HG02870 (cell line): ENCODE measurements around the gene AFF1.
A peak's percentile ranks its signal among the peaks of the same experiment; 100 is the strongest.
"Not testable (repeated sequence)": the region's sequence is repeated elsewhere in the genome, so short reads cannot be mapped to it uniquely, and the experiment has no call there.

Source experiments
- ATAC-seq: cut with Tn5 transposase; IDR thresholded peaks from one replicate; pipeline ENCODE4 v1.9.1; 2021; ENCODE audit warnings: mild to moderate bottlenecking, moderate library complexity; ENCODE audit not compliant: unreplicated experiment

AFF1 gene

DNA sequence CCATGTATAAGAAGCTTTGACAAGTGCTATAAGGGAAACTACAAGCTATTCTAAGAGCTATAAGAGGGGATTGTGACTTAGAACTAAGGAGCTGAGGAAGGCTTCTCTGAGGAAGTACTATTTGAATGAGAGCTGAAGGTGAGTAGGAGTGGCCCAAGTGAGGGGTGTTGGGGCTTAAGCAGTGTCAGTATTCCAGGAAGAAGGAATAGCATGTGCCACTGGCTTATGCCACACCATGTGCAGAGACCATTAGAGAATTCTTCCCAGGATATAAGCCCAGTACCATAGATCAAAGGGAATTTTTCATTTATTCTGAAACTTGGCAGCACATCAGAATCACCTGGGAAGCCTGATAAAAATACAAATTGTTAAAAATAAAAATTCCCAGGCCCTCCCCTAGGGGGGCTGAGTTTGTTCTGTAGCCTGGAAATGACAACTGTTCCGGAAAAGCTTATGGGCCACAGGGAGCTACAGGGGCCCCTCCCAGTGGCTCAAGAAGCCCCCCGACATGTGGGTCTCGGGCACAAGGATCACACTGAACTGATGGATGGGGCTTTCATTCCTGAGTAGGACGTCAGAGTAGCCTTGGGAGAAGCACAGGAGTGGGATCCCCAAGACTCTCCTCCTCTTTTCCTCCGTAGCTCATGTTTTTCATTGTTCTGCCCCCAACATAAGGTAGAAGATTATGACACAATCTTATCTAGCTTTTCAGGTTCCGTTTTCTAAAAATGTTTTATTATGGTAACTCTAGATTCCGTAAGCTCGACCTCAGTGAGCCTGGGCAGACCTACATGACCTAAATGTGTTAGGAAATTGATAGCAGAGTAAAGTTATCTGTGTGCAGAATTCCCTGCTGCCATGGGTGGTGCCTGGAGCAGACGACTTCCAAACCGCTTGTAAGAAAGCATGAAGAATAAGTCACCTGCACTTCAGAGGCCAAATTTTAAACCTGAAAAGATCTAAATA is 119.3 kb downstream of the AFF1 start:
- no peak for ATAC-seq

GRCh38 chr4:87054900-87055299 is 120.1 kb downstream of the AFF1 start:
- ATAC-seq: no peak

DNA sequence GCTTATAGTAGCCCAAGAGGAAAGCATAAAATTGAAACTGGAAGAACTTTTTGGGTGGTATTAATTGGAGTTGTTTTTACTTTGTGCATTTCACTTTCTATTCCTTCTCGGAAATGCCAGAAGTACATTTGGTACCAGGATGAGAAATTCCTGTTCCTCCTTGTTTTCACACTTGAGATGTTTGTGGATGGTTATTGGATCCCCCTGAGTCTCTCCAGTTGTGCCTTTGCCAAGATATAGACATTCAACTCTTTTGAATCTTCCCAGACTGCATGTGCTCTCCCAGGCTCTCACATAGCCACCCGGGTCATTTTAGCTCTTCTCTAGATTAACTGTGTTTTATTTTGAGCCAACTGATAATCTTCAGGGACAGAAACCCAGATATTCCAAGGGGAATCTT is 120.5 kb downstream of the AFF1 start:
- ATAC-seq: no peak

- ATAC-seq: no peak
Observed at GRCh38 chr4:87056881-87057280, 122.1 kb downstream of the AFF1 start.

GRCh38 chr4:87057835-87058355 is 123.1 kb downstream of the AFF1 start:
- no peak for ATAC-seq

- peak; percentile 72 for ATAC-seq
Observed at GRCh38 chr4:87058356-87059073, 123.7 kb downstream of the AFF1 start.

GRCh38 chr4:87060957-87061356 is 126.1 kb downstream of the AFF1 start:
- peak; percentile 39 for ATAC-seq

GRCh38 chr4:87065021-87065420 is 130.2 kb downstream of the AFF1 start:
- ATAC-seq: no peak

DNA sequence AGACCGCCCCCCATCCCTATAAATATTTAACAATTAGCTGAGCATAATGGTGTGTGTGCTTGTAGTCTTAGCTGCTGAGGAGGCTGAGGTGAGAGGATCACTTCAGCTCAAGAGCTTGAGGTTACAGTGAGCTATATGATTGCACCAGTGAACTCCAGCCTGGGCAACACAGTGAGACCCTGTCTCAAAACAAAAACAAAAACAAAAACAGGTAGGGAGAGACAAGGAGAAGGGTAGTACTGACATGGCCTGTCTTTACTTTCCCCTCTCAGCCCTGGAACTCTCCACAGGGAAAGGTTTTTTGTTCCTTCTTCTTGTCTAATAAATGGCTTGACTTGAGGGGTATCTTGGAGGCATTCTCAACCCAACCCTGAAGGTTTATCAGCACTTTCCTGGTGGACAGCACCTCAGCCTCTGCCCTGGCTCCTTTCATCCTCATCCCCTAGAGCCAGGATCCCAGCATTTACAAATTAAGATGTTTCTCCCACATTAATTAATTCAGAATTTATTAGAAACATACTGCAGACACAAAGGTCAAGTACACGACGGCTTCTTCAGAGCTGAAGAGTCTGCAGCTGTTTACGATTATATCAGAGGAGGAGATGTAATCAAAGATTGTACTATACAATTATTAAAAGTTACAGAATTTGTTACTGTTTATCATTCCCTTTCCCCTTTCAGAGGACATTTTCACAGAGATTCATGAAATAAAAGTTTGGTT is 131.8 kb downstream of the AFF1 start:
- no peak for ATAC-seq

DNA sequence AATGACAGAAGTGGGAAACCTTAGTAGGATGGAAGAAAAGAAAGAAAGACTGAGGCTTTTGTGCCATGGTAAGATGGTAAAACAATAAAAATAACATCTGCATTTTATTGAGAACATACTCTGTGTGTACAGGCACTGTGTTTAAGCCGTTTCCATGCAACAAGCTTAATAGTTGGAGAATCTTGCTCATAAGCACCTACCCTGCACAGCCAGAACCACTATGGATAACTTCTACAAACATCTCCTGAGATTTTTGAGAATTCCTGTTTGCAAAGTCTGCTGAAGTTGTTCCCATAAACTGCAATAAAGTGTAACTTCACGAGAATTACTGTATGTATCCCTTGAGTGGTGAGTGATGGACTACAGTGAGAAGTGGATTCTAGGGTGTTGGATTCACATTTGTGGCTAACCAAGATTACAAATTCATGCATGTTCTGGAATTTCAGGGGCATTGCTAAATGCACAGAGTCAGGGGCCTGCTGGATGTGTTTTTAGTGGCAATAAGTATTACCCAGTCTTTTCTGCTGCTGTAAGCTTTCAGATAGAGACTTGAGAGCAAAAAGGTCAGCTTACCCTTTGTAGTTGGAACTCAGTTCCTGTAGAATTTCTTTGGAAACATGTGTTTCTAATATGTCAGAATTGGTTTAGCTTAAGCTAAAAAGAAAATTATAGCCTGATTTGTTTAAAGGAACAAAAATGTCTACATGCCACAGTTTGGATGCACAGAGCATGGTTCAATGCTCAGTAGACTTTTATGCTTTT is 132.5 kb downstream of the AFF1 start:
- ATAC-seq: no peak

- no peak for ATAC-seq
Observed at GRCh38 chr4:87068583-87069021, 133.8 kb downstream of the AFF1 start.

DNA sequence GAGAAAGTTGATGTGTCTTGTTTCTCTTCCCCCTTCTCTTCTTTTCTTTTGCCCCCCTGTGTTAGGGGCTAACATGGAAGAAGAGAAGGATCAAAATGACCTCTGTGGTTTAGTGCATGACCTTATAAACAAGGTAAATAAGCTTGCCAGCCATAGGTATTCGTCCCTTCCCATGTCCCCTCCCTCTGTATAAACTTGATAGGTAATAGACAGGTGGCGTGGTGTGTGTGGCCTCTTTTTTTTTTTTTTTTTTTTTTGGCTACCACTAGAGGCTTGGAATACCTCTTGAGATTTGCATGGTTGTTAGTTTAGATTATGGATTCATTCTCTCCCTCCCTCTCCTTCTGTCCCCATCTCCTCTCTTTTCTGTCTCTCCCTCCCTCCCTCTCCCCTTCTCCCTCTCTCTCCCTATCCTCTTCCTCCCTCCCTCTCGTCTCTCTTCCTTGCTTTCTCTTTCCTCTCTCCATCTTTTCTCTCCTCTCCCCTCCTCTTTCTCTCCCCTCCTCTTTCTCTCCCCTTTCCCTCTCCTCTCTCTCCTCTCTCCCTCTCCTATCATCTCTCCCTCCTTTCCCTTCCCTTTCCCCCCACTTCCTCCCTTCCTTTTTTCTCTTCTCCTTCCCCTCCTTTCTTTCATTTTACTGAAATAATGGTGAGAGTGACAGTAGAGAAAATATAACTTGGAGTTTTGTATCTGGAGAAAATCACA is 134.4 kb downstream of the AFF1 start:
- no peak for ATAC-seq

DNA sequence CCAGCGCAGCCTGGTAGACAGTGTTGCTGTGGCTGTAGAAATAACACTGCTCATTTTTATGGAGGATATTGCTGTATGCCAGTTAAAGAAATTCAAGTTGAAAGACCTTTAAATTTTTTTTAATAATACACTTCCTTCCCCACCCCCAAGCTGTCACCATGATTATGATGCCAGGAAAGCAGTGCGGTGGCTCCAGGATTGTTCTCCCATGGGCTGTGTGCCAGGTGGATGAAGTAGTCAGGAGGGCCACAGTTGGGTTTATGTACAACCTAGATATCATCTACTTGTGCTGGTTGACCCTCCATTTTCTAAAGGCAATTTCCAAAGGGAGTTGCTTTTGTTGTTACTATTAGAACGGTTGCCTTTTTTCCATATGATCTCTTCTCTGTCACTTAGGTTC is 136.6 kb downstream of the AFF1 start:
- ATAC-seq: no peak

GRCh38 chr4:87072545-87072944 is 137.7 kb downstream of the AFF1 start:
- ATAC-seq: not testable (repeated sequence)

GRCh38 chr4:87073199-87074120 is 138.6 kb downstream of the AFF1 start:
- peak; percentile 92 for ATAC-seq

DNA sequence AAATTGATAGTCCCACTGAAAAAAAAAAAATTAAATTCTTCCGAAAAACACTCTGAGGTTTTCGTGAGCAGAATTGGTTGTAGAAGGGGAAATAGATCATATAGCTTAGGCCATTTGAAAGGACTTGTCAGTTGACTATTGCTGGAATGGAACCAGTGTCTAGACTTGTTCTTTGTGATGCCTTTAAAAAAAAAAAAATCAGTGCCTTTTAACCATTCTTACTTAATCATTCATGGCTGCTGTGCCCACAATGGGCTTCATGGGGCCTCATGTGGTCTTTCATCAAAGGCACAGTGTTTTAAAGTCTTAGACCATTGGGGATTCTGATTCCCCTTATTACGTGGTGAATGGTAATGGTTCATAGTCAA is 139.3 kb downstream of the AFF1 start:
- ATAC-seq: no peak

DNA sequence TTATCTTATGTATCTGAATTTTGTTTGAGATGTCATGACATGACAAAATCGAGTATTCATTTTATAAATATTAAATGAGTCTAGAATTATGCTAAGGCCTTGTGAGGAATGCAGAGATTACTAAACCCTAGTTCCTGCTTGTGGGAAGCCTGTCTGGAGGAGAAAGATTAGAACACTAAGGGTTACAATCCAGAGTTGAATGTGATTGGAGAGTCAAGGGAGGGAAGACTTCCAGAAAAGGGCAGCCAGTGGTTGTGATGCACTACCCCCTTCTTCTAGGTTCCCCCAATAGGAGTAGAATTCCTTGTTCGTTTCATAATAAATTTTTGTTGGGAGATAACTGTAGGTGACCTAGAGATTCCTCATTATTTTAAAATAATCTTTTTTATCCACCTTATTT is 141.1 kb downstream of the AFF1 start:
- ATAC-seq: no peak

GRCh38 chr4:87076690-87077358 is 142.0 kb downstream of the AFF1 start:
- no peak for ATAC-seq
